ENCODE results near the gene ANO10. TPM values are rescaled to one million over a fixed set of nuclear protein-coding genes. Genes with fewer than 3 reads are reported as not detected.

The ANO10 gene
- total and polyA plus RNA-seq, 7 donors, result 10.3 to 18.8 (median 13.1) TPM

DNA sequence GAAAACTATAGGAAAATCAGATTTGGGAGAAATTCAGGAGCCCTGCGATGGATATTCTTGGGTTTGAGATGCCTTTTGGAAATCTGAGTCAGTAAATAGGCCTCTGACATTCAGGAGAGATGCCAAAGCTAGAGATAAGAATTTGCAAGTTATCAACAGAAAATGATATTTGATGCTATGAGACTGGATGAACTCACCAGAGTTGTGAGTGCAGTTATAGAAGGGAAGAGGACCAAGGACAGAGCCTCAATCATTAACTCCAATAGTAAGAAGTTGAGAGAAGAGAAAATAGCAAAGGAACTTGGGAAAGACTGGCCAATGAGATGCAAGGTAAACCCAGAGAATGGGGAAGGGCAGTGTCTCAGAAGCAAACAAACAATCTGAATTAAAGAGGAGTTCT is 7.9 kb upstream of the ANO10 start:
- 97 to 100% (median 100%) methylated on average over 1 of the region's 1 CpG for WGBS, 3 donors
- intact Hi-C loops (cut with DNase I), result no loop called here
- ATAC-seq, result no peak

DNA sequence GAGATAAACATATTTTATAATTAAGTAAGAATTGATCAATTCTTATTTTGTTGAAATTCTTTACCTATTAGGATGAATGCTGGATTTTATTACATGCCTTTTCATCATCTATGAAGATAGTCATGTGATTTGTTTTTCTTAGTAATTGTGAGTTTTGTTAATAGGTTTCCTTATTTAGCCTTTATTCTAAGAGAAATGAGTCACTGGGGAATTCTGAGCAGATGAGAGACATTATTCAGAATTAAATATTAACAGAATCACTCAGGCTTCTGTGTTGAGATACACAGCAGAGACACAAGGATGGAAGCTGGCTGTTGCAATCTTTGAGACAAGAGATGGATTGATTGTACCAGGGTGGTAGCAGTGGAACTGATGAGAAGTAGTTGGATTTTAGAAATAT is 7.4 kb upstream of the ANO10 start:
- intact Hi-C loops (cut with DNase I), result no loop called here
- Histone ChIP-seq H3K27me3 (ENCODE audit: insufficient read depth in 3 of 3, low read length in 2 of 3) (no peaks in the 10 kb centered on the region), H3K4me1 (no peaks in the 10 kb centered on the region), H3K9me3 (no peaks in the 10 kb centered on the region), H3K36me3 (ENCODE audit: insufficient read depth in 1 of 2, low read depth in 1 of 2) (no peaks in the 10 kb centered on the region), H3K27ac (no peak overlapping the region), H3K4me3 (no peak overlapping the region)
- ATAC-seq, result no peak
- DNase-seq, result no peak
- TF ChIP-seq, protein P1, sequence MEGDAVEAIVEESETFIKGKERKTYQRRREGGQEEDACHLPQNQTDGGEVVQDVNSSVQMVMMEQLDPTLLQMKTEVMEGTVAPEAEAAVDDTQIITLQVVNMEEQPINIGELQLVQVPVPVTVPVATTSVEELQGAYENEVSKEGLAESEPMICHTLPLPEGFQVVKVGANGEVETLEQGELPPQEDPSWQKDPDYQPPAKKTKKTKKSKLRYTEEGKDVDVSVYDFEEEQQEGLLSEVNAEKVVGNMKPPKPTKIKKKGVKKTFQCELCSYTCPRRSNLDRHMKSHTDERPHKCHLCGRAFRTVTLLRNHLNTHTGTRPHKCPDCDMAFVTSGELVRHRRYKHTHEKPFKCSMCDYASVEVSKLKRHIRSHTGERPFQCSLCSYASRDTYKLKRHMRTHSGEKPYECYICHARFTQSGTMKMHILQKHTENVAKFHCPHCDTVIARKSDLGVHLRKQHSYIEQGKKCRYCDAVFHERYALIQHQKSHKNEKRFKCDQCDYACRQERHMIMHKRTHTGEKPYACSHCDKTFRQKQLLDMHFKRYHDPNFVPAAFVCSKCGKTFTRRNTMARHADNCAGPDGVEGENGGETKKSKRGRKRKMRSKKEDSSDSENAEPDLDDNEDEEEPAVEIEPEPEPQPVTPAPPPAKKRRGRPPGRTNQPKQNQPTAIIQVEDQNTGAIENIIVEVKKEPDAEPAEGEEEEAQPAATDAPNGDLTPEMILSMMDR (IDR thresholded peaks at IDR 0.05), result no peak

More for the DNA sequence above, 7.9 kb upstream of the ANO10 start:
- no peak overlapping the region for H3K4me3 ChIP-seq
- H3K36me3 ChIP-seq (ENCODE audit: insufficient read depth in 1 of 2, low read depth in 1 of 2), result no peaks in the 10 kb centered on the region
- no peaks in the 10 kb centered on the region for H3K27me3 ChIP-seq (ENCODE audit: insufficient read depth in 3 of 3, low read length in 2 of 3)
- no peak for DNase-seq
- no peak overlapping the region for H3K27ac ChIP-seq
- TF ChIP-seq, protein P1 (IDR thresholded peaks at IDR 0.05), result no peak
- H3K4me1 ChIP-seq, result no peaks in the 10 kb centered on the region
- H3K9me3 ChIP-seq, result no peaks in the 10 kb centered on the region

DNA sequence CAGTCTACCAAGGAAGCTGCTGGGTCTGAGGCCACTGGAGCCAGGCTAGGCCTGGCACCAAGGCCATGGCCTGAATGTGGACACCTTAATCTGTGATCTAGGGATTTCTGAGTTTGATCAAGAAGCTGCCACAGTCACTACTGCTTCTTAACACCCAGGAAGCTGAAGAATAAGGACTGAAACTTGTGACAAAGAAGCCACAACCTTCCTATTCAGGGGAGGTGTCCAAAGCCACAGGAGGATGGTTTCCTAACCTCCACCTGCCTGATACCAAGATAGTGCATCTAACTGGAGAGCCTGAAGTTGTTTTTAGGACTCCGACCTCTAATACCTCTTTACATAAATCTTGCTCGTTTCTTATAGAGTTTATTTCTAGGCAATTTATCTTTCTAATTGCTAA is 5.5 kb upstream of the ANO10 start:
- Histone ChIP-seq H3K4me3 (no peak overlapping the region), H3K36me3 (ENCODE audit: insufficient read depth in 1 of 2, low read depth in 1 of 2) (no peaks in the 10 kb centered on the region), H3K27me3 (ENCODE audit: insufficient read depth in 3 of 3, low read length in 2 of 3) (no peaks in the 10 kb centered on the region), H3K27ac (no peak overlapping the region), H3K4me1 (no peaks in the 10 kb centered on the region), H3K9me3 (no peaks in the 10 kb centered on the region)
- TF ChIP-seq, protein P1 (IDR thresholded peaks at IDR 0.05), result no peak
- no peak for ATAC-seq
- WGBS, 3 donors, result 85 to 93% (median 91%) methylated on average over 2 of the region's 2 CpGs
- intact Hi-C loops (cut with DNase I), result no loop called here
- no peak for DNase-seq

DNA sequence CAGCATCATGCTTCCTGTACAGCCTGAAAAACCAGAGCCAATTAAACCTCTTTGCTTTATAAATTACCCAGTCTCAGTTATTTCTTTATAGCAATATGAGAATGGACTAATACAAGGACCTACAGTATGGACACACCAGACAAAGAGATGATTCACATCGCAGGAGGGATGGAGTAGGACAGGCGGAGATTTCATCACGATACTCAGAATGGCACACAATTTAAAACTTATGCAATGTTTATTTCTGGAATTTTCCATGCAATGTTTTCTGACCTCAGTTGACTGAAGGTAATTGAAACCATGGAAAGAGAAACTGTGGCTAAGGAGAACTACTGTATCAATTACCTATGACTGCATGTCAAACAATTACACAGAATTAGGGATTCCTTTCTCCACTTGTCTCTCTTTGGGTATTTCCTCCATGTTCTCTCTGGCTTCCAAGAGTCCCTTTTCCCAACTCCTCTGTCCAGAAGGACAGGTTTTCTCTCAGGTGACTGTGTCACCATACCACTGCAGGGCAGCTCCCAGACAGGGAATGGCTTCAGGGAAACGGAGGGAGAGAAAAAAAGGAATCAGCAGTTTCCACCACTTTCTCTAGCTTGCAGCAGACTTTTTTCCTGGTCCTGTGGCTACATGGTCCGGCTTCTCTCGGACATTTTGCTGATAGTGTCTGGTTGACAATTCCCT is 3.0 kb upstream of the ANO10 start:
- H3K27ac ChIP-seq, result no peak overlapping the region
- H3K27me3 ChIP-seq (ENCODE audit: insufficient read depth in 3 of 3, low read length in 2 of 3), result no peaks in the 10 kb centered on the region
- H3K36me3 ChIP-seq (ENCODE audit: insufficient read depth in 1 of 2, low read depth in 1 of 2), result no peaks in the 10 kb centered on the region
- TF ChIP-seq, protein P1 (IDR thresholded peaks at IDR 0.05), result no peak
- no peaks in the 10 kb centered on the region for H3K9me3 ChIP-seq
- DNase-seq (no peak), ATAC-seq (no peak)
- intact Hi-C loops (cut with DNase I), result loop anchor here (5.0 kb wide), 1 partner anchor 68 kb away; the partner anchor contains the start of gene ABHD5 (in 2 of the 2)
- WGBS, 3 donors, result 69 to 79% (median 72%) methylated on average over 6 of the region's 6 CpGs
- peaks cover 10% of the 10 kb centered on the region for H3K4me1 ChIP-seq
- H3K4me3 ChIP-seq, result no peak overlapping the region
